IMR-90 (cell line): ENCODE data around the gene DNAH8. TPM values are rescaled to one million over a fixed set of nuclear protein-coding genes. Genes with fewer than 3 reads are reported as not detected.

Experiments used
- ATAC-seq: fragments of 200-7000 bp; cut with Tn5 transposase; 2 replicates; pipeline ENCODE4 v1.9.1; 2020; ENCODE audit warnings: low read depth, mild to moderate bottlenecking, moderate library complexity
- BruUV-seq: library from RNA; stranded (reverse); fragments of 400-500 nt; replicated peaks from 2 replicates; lab custom pipeline; 2021; lab: Mats Ljungman, UMichigan
- CTCF ChIA-PET: fragments of 300-600 bp; formaldehyde crosslinking; extraction: SDS; loops from one replicate; lab custom pipeline; 2021; ENCODE audit warnings: antibody characterized with exemption; lab: Yijun Ruan, JAX
- POLR2A ChIA-PET: fragments of 300-600 bp; sonication (Branson Sonifier 250); formaldehyde crosslinking; loops from one replicate; lab custom pipeline; 2022; ENCODE audit warnings: antibody characterized with exemption; ENCODE audit not compliant: unreplicated experiment; lab: Charles Lee
- DNase-seq: peaks from one replicate; pipeline ENCODE4 v3.0.0; 2013
- H2AFZ ChIP-seq: replicated peaks from 2 replicates; pipeline ENCODE3; 2013; ENCODE audit warnings: low read length, mild to moderate bottlenecking; ENCODE audit not compliant: poor library complexity
- H2AK5ac ChIP-seq: 2 replicates; pipeline ENCODE4 v1.6.1; 2013; ENCODE audit warnings: low read depth, low read length, inconsistent platforms
- H2AK9ac ChIP-seq: replicated peaks from 2 replicates; pipeline ENCODE3; 2013; ENCODE audit warnings: mild to moderate bottlenecking, low read depth, low read length, moderate library complexity; ENCODE audit not compliant: poor library complexity
- H2BK120ac ChIP-seq: 2 replicates; pipeline ENCODE4 v1.6.1; 2013; ENCODE audit warnings: low read depth, low read length, inconsistent platforms
- H2BK15ac ChIP-seq: 3 replicates; pipeline ENCODE4 v1.6.1; 2013; ENCODE audit warnings: low read depth, low read length, inconsistent platforms
- H2BK20ac ChIP-seq: 2 replicates; pipeline ENCODE4 v1.6.1; 2013; ENCODE audit warnings: low read depth, mild to moderate bottlenecking, inconsistent platforms, low read length, moderate library complexity
- H2BK5ac ChIP-seq: 2 replicates; pipeline ENCODE4 v1.6.1; 2013; ENCODE audit warnings: mild to moderate bottlenecking, low read depth, low read length, inconsistent platforms; ENCODE audit not compliant: poor library complexity, severe bottlenecking
- H3K14ac ChIP-seq: replicated peaks from 2 replicates; pipeline ENCODE4 v1.6.1; 2013; ENCODE audit warnings: low read depth, low read length, inconsistent platforms
- H3K18ac ChIP-seq: 2 replicates; pipeline ENCODE4 v1.6.1; 2013; ENCODE audit warnings: low read depth, low read length, control low read depth
- H3K23ac ChIP-seq: 2 replicates; pipeline ENCODE4 v1.6.1; 2013; ENCODE audit warnings: low read depth, low read length, inconsistent platforms
- H3K27ac ChIP-seq: 2 replicates; pipeline ENCODE4 v1.5.1; 2013; ENCODE audit warnings: mild to moderate bottlenecking, control low read depth, low read length; ENCODE audit not compliant: insufficient read depth
- H3K27me3 ChIP-seq: 2 replicates; pipeline ENCODE4 v1.6.1; 2013; ENCODE audit warnings: low read length; ENCODE audit not compliant: control insufficient read depth, insufficient read depth
- H3K36me3 ChIP-seq: 2 replicates; pipeline ENCODE4 v1.6.1; 2013; ENCODE audit warnings: low read length, mixed read lengths; ENCODE audit not compliant: control insufficient read depth, insufficient read depth
- H3K4ac ChIP-seq: 2 replicates; pipeline ENCODE4 v1.6.1; 2013; ENCODE audit warnings: low read depth, low read length, inconsistent platforms
- H3K4me1 ChIP-seq: 2 replicates; pipeline ENCODE4 v1.6.1; 2013; ENCODE audit warnings: low read length, mixed read lengths; ENCODE audit not compliant: control insufficient read depth, insufficient read depth
- H3K4me2 ChIP-seq: 2 replicates; pipeline ENCODE4 v1.6.1; 2013; ENCODE audit warnings: low read depth, mild to moderate bottlenecking, control low read depth, low read length, moderate library complexity
- H3K4me3 ChIP-seq: 2 replicates; pipeline ENCODE4 v1.5.1; 2013; ENCODE audit warnings: low read depth, mild to moderate bottlenecking, control low read depth, low read length, moderate library complexity; ENCODE audit not compliant: insufficient read depth
- H3K56ac ChIP-seq: 2 replicates; pipeline ENCODE4 v1.6.1; 2013; ENCODE audit warnings: low read length, inconsistent platforms; ENCODE audit not compliant: insufficient read depth; ENCODE audit errors: extremely low read depth
- H3K79me1 ChIP-seq, 2 experiments: 2 replicates each; pipeline ENCODE4 v1.6.1; 2013; ENCODE audit warnings: low read length in 2 of 2, inconsistent platforms in 1 of 2, low read depth in 1 of 2
- H3K9ac ChIP-seq: 2 replicates; pipeline ENCODE4 v1.6.1; 2013; ENCODE audit warnings: low read depth, low read length, control low read depth
- H3K9me1 ChIP-seq: 2 replicates; pipeline ENCODE4 v1.6.1; 2013; ENCODE audit warnings: low read length, inconsistent platforms; ENCODE audit not compliant: insufficient read depth
- H3K9me3 ChIP-seq: 2 replicates; pipeline ENCODE4 v1.6.1; 2013; ENCODE audit warnings: low read length; ENCODE audit not compliant: control insufficient read depth, insufficient read depth
- H4K20me1 ChIP-seq: 2 replicates; pipeline ENCODE4 v1.6.1; 2013; ENCODE audit warnings: low read length, inconsistent platforms; ENCODE audit not compliant: insufficient read depth
- H4K5ac ChIP-seq: 2 replicates; pipeline ENCODE4 v1.6.1; 2013; ENCODE audit warnings: mild to moderate bottlenecking, low read depth, low read length, control low read depth
- H4K8ac ChIP-seq, 2 experiments: 2 replicates each; pipeline ENCODE4 v1.6.1; 2013; ENCODE audit warnings: low read depth in 2 of 2, low read length in 2 of 2, control low read depth in 1 of 2, inconsistent platforms in 1 of 2
- H4K91ac ChIP-seq: 2 replicates; pipeline ENCODE4 v1.6.1; 2013; ENCODE audit warnings: low read depth, low read length, inconsistent platforms; ENCODE audit not compliant: insufficient read depth
- CHD1 ChIP-seq: IDR thresholded peaks from 2 replicates; pipeline ENCODE4 v1.6.1; 2012; ENCODE audit warnings: low read depth, low read length, improper control_type of control experiment
- ELK1 ChIP-seq: fragments of 150-350 bp; IDR thresholded peaks from 2 replicates; pipeline ENCODE4 v1.6.1; 2016; ENCODE audit warnings: low read depth, mild to moderate bottlenecking, low read length, moderate library complexity, borderline replicate concordance
- FOS ChIP-seq: fragments of 150-350 bp; IDR thresholded peaks from 2 replicates; pipeline ENCODE4 v1.6.1; 2016; ENCODE audit warnings: low read depth, low read length
- NFE2L2 ChIP-seq: fragments of 150-350 bp; IDR thresholded peaks from 2 replicates; pipeline ENCODE4 v1.6.1; 2016; ENCODE audit warnings: low read depth, mild to moderate bottlenecking, low read length
- RAD21 ChIP-seq: IDR thresholded peaks from 2 replicates; pipeline ENCODE4 v1.6.1; 2012; ENCODE audit warnings: low read length, improper control_type of control experiment
- WGBS, 2 experiments: methylation state at CpG; one replicate each; pipeline versions ENCODE4 v1.1.5 to v1.1.7; 2013; ENCODE audit warnings: missing lambda C conversion rate in 2 of 2; ENCODE audit not compliant: insufficient read length in 1 of 2; ENCODE audit errors: extremely low coverage in 2 of 2; 5-methylcytosine and 5-hydroxymethylcytosine counted together
- dilution Hi-C: fragments of 300-500 bp; cut with HindIII; formaldehyde crosslinking; loops from one replicate; pipeline ENCODE4 v1.14.3; 2018; ENCODE audit warnings: low sequenced_read_pairs; ENCODE audit not compliant: unreplicated experiment
- in situ Hi-C: fragments of 300-500 bp; cut with MboI; formaldehyde crosslinking; loops from 3 replicates; pipeline ENCODE4 v1.14.3; 2019; ENCODE audit warnings: low sequenced_read_pairs, inconsistent platforms, mixed read lengths
- intact Hi-C: fragments of 100-400 bp; cut with micrococcal nuclease; formaldehyde crosslinking; loops from 2 replicates; pipeline ENCODE4 v1.10.0; 2022
- polyA plus RNA-seq, 3 experiments: library from polyadenylated mRNA; depleted of rRNA; stranded (reverse); fragments of >200 nt; gene quantifications; 2 replicates each; pipeline ENCODE4 v1.2.3, GENCODE V29; 2012; ENCODE audit warnings: low replicate concordance in 1 of 3
- total RNA-seq: library from RNA; depleted of rRNA; stranded (reverse); fragments of >200 nt; gene quantifications from 2 replicates; pipeline ENCODE4 v1.2.3, GENCODE V29; 2012

The DNAH8 gene
- total and polyA plus RNA-seq, 2 of the 4 experiments (the other 2 are of a cell fraction) = not detected

GRCh38 chr6:38728203-38728602, 13.1 kb downstream of the DNAH8 start:
- Histone ChIP-seq H3K14ac (no peak overlapping the region), H2AK9ac (no peak overlapping the region), H3K9me3 (no peaks in the 10 kb centered on the region), H4K91ac (no peak overlapping the region), H3K23ac (no peak overlapping the region), H3K27ac (no peak overlapping the region), H3K4me1 (no peaks in the 10 kb centered on the region), H3K27me3 (no peaks in the 10 kb centered on the region; the same call in none of the 2 replicates), H2AFZ (no peak overlapping the region), H3K36me3 (no peaks in the 10 kb centered on the region), H4K5ac (no peak overlapping the region), H2BK20ac (no peak overlapping the region), H3K9ac (no peak overlapping the region), H2BK15ac (no peak overlapping the region), H3K79me1 (no peaks in the 10 kb centered on the region), H3K9me1 (no peaks in the 10 kb centered on the region), H3K56ac (no peak overlapping the region), H2AK5ac (no peak overlapping the region), H2BK5ac (no peak overlapping the region), H2BK120ac (no peak overlapping the region), H3K4me3 (no peak overlapping the region), H4K8ac (no peak overlapping the region), H3K18ac (no peak overlapping the region), H3K4me2 (no peak overlapping the region), H4K20me1 (no peaks in the 10 kb centered on the region), H3K4ac (no peak overlapping the region)
- ChIA-PET POLR2A (no interaction called here), CTCF (interaction anchor here (0.6 to 1.1 kb wide), 2 partner anchors 10 to 1304 kb away, joined by 3 to 4 read pairs; no protein-coding TSS in a partner anchor)
- intact Hi-C loops = no loop called here
- in situ Hi-C loops = no loop called here
- TF ChIP-seq CHD1 = no peak
- no peak for TF ChIP-seq ELK1
- TF ChIP-seq FOS = no peak
- TF ChIP-seq RAD21 = no peak
- peak; percentile 58 for TF ChIP-seq NFE2L2
- WGBS, 2 experiments = no CpG with 5 or more reads among the region's 1 CpG
- dilution Hi-C loops = no loop called here
- ATAC-seq (no peak), DNase-seq (no peak)
- no TSS peak for BruUV-seq
